Dermis blood vessel endothelial cell (primary cell): ENCODE data around the gene CTXND2. TPM values are rescaled to one million over a fixed set of nuclear protein-coding genes. Genes with fewer than 3 reads are reported as not detected.
"Not testable (repeated sequence)": the region's sequence is repeated elsewhere in the genome, so short reads cannot be mapped to it uniquely, and the experiment has no call there.

ENCODE experiments used
- DNase-seq: peaks from one replicate; pipeline ENCODE4 v3.0.0; 2010
- total RNA-seq: library from RNA; depleted of rRNA; stranded (reverse); fragments of >200 nt; gene quantifications from 2 replicates; pipeline ENCODE4 v1.2.3, GENCODE V29; 2014

Gene CTXND2
- total RNA-seq, 1 donor from 2014 or later: not detected

DNA sequence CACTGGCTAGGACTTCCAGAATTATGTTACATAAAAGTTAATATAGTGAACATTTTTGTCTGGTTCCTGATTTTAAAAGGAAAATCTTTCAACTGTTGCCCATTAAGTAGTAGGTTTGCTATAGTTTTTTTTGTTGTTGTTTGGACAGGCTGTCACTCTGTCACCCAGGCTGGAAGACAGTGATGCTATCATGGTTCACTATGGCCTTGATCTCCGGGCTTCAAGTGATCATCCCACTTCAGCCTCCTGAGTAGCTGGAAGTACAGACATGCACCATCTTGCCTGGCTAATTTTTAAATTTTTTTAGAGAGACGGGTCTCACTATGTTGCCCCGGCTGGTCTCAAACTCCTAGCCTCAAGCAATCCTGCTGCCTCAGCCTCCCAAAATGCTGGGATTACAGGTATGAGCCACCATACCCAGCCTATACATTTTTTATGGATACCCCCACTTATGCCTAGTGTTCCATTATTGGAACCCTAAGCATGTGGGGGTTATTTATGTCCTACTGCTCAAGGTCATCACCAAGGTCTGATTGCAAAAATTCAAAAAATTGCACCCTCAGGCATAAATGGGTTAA is 6.5 kb downstream of the CTXND2 start:
- no peak for DNase-seq

DNA sequence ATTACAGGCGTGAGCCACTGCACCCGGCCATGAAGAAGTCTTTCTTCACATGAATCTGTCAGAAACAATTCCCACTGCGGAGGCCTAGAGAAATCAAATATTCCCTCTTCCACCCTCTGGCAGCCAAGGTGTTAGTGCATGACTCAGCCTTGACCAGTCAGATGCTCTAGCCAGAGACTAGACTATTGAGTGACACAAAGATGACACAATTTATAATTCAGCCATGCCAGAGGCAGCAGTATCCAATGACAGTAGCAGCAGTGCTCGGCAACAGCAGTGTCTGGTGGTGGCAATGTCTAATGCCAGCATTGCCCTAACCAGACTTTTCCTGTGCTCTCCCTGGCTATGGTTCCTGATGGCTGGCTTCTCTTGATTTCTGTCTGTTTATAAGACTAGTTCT is 8.7 kb downstream of the CTXND2 start:
- no peak for DNase-seq

DNA sequence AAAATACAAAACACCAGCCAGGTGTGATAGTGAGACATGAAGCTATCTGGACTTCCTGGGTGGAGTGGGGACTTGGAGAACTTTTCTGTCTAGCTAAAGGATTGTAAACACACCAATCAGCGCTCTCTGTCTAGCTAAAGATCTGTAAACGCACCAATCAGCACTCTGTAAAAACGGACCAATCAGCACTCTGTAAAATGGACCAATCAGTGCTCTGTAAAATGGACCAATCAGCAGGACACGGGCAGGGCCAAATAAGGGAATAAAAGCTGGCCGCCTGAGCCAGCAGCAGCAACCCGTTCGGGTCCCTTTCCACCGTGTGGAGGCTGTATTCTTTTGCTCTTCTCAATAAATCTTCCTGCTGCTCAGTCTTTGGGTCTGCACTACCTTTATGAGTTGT is 12.9 kb downstream of the CTXND2 start:
- DNase-seq: not testable (repeated sequence)

DNA sequence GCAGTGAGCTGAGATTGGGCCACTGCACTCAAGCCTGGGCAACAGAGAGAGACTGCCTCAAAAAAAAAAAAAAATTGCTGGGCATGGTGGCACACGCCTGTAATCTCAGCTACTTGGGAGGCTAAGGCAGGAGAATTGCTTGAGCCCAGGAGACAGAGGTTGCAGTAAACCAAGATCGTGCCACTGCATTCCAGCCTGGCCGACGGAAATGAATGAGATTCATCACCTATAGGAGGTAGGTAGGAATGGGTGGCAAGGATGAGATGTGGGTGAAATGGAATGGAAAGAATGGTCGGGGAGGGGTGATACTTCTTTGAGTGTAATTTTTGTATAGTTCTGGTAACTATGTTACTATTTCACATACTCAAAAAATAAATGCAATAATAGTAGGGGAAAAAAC is 15.4 kb downstream of the CTXND2 start:
- no peak for DNase-seq

DNA sequence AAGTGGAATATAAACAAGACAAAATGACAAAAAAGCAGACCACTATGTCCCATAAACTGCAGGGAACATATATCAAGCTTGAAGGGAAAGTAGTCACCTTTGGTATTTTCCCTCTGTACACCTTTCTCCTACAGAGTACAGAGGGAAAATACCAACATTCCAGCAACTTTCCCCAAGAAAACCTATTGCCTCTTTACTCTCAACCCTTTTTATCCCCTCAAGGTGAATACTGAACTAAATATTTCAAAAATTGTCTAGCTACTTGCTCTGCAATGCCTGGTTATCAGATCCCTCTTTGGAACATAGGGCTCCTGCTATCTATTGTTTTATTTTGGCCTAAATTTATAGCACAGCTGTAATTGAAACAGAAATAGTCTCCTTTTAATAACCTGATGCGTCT is 15.8 kb downstream of the CTXND2 start:
- DNase-seq: no peak

DNA sequence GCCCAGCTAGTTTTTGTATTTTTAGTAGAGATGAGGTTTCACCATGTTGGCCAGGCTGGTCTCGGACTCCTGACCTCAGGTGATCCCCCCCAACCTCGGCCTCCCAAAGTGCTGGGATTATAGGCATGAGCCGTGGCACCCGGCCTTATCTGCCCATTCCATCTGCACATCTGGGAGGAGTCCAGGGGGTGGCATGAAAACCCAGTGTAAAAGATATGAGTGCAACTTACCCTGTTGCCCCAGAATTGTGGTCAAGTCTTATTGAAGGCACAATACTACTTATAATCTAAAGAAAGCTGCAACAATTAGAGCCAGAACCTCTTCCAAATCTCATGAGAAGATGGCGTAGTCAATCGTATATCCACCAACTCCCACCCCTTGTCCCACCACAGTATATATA is 18.4 kb downstream of the CTXND2 start:
- no peak for DNase-seq

DNA sequence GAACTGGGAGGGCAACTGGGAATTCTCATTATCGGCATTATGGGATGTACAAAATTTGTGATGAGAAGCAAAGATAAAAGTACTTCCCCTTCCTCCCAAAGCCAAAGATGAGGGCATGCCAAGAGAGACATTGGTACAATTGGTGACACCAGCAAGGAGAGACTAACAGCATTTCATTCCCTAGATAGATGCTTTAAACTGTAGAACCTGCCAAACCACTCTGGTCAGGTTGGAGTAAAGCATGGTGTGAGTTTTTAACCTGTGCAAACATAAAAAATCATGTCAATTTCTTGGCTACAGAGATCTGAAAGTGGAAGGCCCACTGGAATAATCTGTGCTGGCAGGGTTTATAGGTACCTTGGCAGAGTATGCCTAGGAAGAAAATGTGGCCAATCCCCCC is 19.4 kb downstream of the CTXND2 start:
- DNase-seq: no peak

DNA sequence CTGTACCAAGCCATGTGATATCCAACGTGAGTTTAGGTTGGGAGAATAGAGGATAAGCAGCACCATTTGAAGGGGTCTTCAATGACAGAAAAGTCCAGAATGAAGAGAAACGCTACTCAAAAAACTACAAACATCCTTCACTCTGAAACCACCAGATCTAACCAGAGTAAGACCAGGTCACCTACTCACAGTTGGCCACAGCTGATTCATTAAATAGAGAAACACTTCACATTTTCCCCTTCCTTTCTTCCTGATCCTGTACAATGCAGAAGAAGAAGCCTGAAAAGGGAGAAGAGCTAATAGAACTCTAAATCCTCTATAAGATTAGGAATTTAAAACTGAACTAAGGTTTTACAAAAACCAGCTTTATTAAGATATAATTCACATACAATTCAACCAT is 19.9 kb downstream of the CTXND2 start:
- DNase-seq: no peak

DNA sequence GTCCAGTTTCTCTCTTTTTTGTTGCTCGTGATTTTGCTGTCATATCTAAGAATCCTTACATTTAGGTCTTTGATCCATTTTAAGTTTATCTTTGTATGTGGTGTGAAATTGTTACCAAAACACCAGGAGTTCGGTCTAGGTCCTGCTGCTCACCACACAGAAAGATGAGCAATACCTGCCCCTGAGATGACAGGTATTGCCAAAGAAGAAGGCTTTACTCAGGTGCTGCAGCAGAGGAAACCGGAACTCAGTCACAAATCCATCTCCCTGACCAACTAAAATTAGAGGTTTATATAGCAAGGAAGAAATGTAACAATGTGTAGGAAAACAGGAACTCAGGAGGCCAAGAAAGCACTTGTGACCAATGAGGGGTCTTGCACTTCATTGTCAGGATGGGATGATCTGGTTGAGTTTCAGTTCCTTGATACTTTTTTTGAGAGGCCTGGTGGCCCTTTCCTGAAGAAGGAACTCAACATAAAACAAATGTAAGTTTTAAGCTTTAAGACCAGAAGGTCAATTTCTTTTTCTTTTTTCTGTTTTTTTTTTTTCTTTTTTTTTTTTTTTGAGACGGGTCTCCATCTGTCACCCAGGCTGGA is 22.7 kb downstream of the CTXND2 start:
- DNase-seq: no peak

DNA sequence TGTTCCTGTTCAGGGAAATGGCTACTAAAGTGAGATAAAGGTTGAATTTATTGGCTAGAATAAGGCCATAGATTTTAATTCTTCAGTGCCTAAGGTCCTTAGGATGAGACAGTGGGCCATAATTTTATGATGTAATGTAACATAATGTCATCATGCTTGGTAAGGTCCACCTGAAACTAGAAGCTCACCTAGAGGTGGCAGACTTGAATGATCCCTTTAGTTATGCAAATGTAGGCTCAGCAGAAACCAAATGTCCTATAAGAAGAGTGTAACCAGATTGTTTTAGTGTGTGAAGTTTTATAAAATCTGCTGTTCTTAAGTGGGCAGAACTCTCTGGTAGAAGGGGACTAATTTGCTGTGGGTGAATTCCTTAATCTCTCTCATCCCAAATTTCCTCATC is 25.7 kb downstream of the CTXND2 start:
- DNase-seq: no peak

DNA sequence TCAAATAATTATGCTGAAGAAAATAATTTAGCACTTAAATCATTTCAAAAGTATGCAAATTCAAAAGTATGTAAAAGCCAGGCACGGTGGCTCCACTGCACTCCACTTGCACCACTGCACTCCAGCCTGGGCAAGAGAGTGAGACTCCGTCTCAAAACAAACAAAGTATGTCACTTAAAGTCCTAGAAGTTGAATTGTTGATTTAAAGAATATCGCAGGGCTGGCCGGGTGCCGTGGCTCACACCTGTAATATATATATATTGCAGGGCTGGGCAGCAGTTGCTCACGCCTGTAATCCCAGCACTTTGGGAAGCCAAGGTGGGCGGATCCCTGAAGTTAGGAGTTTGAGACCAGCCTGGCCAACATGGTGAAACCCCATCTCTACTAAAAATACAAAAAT is 30.5 kb downstream of the CTXND2 start:
- DNase-seq: no peak

DNA sequence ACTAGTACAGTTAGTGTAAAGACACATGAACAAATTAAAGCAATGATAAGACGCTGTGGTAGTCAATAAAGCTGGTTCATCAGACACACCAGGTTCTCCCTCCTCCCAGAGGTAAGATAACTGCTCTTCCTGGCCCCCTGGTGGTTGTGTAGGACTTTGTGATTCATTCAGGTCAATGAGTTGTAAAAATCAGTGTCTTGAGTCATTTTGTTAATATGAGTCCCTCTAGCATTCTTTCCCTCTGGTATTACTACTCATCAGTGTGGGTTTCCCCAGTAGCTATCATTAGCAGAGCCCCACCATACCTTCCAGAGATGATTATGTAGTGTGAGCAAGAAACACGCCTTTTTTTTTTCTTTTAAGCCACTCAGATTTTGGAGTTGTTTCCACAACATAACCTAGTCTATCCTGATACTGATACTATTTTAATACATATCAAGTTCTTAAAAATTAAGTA is 35.6 kb downstream of the CTXND2 start:
- peak; percentile 84 for DNase-seq

DNA sequence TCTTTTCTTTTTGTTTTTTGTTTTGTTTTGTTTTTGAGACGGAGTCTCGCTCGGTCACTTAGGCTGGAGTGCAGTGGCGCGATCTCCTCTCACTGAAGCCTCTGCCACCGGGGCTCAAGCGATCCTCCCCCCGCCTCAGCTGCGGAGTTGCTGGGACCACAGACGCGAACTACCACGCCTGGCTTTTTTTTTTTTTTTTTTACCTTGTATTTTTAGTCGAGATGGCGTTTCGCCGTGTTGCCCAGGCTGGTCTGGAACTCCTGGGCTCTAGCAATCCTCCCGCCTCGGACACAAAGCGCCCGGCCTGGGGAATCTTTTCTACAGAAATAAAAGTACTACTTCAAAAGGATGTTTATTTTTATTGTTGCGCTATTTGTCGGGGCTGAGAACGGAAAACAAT is 38.1 kb downstream of the CTXND2 start:
- peak; percentile 47 for DNase-seq

DNA sequence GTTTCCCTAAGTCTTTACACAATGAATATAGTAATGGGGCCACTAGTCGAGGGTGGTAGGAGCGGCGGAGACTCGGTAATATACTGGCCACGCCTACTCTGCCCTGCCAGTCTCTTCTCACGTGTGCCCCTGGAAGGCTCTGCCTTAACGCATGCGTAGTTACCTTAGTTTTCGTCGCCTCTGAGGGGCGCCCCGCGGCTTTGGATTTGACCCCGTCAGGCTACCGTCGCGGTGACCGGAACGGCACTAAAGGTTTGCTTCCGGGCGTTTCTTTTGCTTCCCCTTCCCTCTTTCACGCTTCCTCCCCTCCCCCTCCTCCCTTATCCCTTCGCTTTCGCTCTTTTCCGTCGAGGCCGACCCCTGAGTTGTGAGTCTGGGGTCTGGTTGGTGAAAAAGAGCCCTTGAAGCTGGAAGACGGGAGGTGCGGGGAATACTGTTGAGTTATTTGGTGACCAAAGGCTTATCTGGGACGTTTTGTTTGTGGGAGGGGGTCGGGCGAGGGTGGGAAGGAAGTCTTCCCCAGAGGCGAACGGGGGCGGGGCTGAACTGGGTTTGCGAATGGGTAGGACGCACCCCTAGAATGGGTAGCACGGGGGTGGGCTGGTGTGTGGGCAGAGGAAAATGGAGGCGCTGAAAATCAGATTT is 39.3 kb downstream of the CTXND2 start, which contains the start of gene SETDB1:
SETDB1 (plus strand) TSS at position 267 of the 645 bp plus-strand sequence. CDS start 1,352 bp downstream, outside the sequence.
- DNase-seq: peak; percentile 98

DNA sequence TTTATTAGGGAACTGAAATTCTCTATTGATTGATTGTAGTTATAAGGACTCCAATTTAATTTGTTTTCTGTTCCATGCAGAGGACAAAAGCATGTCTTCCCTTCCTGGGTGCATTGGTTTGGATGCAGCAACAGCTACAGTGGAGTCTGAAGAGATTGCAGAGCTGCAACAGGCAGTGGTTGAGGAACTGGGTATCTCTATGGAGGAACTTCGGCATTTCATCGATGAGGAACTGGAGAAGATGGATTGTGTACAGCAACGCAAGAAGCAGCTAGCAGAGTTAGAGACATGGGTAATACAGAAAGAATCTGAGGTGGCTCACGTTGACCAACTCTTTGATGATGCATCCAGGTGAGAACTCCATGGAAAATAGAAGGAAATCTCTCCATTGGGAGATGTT is 40.7 kb downstream of the CTXND2 start:
- no peak for DNase-seq

DNA sequence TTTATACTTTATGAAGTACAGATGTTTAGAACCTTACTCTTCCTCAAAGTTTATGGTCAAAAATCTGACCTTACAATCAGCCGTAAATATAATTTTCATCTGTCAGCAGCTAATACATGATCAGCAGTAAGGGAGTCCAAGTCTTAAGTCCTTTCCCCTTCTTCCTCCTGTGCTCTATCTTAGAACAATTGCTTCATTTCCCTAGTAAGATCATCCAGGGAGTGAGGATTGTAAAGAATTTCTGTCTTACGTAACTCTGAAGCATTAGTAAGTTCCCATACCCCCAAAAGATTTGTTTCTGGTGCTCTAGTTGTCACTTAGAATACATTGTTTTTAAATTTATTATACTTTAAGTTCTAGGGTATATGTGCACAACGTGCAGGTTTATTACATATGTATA is 41.4 kb downstream of the CTXND2 start:
- DNase-seq: no peak

DNA sequence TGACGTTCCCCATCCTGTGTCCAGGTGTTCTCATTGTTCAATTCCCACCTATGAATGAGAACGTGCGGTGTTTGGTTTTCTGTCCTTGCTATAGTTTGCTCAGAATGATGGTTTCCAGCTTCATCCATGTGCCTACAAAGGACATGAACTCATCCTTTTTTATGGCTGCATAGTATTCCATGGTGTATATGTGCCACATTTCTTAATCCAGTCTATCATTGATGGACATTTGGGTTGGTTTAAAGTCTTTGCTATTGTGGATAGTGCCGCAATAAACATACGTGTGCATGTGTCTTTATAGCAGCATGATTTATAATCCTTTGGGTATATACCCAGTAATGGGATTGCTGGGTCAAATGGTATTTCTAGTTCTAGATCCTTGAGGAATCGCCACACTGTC is 41.8 kb downstream of the CTXND2 start:
- DNase-seq: not testable (repeated sequence)

DNA sequence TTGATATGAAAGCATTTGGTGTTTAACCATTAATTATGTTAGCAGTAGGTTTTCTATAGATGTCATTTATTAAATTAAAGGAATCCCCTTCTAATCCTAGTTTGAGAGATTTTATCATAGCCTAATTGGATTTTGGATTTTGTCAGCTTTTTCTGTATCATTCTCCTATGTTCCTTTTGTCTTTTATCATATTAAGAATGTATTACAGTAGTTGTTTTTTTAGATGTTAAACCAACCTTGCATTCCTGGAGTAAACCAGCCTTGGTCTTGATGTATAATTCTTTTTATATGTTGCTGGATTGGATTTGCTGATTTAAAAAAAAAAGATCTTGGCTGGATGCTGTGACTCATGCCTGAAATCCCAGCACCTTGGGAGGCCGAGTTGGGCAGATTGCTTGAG is 44.8 kb downstream of the CTXND2 start:
- peak; percentile 20 for DNase-seq

DNA sequence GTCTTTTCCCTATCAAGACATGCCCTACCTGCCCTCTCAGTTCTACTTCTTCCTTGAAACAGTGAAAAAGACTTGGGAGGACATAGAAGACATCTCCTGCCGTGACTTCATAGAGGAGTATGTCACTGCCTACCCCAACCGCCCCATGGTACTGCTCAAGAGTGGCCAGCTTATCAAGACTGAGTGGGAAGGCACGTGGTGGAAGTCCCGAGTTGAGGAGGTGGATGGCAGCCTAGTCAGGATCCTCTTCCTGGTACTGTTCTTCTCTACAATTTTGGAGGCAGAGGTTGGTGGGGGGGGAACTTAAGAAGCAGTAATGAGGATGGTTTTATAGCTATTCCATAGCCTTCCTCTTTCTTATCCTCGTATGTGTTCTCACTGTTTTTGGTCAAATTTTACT is 57.9 kb downstream of the CTXND2 start:
- no peak for DNase-seq

DNA sequence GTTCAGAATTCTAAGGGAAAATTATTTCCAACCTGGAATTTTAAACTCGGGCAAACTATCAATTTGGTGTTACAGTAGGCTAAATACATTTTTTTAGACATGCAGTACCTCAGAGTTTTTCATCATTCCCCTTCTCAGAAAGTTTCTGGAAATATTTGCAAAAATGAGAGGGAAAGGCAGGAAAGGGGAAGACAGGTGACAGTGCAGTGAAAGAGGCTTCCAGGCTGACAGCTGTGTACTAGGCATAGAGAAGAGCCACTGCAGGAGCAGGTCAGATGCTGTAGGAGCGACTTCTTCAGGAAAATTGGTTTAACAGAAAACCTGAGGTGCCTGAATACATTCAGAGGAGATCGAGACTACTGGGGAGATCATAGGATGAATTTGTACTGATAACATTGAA is 67.8 kb downstream of the CTXND2 start:
- DNase-seq: no peak

DNA sequence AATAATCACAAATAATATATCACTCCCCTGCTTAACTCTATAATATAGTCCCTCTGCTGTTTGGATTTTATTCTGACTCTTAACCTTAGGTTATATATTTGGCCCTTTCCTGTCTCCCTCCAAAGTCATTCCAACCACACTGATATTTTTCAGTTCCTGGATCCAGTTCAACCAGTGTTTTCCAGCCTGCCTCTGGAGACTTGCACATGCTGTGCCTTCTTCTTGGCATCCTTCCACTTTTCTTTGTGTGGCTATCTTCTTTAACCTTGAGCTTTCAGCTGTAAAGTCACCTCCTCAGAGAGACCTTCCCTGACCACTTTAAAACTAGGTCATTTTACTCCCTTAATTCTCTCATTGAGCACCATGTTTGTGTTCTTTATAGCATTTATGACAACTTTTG is 68.3 kb downstream of the CTXND2 start:
- DNase-seq: no peak

DNA sequence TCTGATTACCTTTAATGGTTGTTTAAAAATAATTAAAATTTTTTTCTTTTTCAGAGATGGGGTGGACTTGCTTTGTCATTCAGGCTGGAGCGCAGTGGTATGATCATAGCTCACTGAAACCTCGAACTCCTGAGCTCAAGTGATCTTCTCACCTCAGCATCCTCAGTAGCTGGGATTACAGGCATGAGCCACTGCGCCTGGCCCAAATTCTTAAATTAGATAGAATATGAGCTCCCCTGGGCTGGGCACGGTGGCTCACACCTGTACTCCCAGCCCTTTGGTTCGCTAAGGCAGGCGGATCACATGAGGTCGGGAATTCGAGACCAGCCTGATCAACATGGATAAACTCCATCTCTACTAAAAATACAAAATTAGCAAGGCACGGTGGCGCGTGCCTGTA is 70.7 kb downstream of the CTXND2 start:
- no peak for DNase-seq

DNA sequence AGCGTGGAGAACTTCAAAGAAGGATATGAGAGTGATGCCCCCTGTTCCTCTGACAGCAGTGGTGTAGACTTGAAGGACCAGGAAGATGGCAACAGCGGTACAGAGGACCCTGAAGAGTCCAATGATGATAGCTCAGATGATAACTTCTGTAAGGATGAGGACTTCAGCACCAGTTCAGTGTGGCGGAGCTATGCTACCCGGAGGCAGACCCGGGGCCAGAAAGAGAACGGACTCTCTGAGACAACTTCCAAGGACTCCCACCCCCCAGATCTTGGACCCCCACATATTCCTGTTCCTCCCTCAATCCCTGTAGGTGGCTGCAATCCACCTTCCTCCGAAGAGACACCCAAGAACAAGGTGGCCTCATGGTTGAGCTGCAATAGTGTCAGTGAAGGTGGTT is 73.7 kb downstream of the CTXND2 start:
- DNase-seq: no peak

DNA sequence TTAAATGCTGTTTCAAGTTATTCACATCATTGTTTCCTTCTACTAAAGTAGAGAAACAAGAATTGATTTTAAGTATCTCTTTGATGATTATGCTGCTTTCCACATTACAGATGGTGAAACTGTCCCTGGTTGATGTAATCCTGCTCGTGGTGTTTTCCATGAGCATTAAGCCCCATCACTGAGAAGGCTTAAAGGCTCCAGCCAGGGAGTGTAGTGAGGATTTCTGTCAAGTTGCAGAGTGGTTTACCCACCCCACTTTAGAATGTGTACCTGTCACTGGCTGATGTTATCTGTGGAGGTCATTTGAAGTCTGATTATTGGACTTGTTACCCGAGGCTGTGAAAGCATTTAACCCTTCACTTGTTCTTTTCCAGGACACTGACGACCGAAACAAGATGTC is 74.8 kb downstream of the CTXND2 start:
- no peak for DNase-seq
